Natural killer cell (primary cell): ENCODE data around the gene ARRDC1. TPM values are rescaled to one million over a fixed set of nuclear protein-coding genes. Genes with fewer than 3 reads are reported as not detected.
A peak's percentile ranks its signal among the peaks of the same experiment; 100 is the strongest.

Experiments
- ATAC-seq, 3 donors: fragments of 150-1000 bp in 2 of 3; fragments of 200-7000 bp in 1 of 3; cut with Tn5 transposase; 1 replicate in 1 of 3; 2 replicates in 2 of 3; pipeline ENCODE4 v1.10.0; 2021; ENCODE audit warnings: mild to moderate bottlenecking in 2 of 3, moderate library complexity in 2 of 3
- DNase-seq, 2 donors: peaks; one replicate each; pipeline versions ENCODE4 v3.0.0 to v3.0.0-alpha.2; 2013 to 2021; ENCODE audit warnings: mixed read lengths in 1 of 2
- H3K27ac ChIP-seq: one replicate; pipeline ENCODE4 v1.5.1; 2013; ENCODE audit warnings: mild to moderate bottlenecking, low read length
- H3K27me3 ChIP-seq: one replicate; pipeline ENCODE4 v1.6.1; 2013; ENCODE audit warnings: low read length; ENCODE audit not compliant: control insufficient read depth, insufficient read depth
- H3K36me3 ChIP-seq: one replicate; pipeline ENCODE4 v1.6.1; 2013; ENCODE audit warnings: low read length; ENCODE audit not compliant: control insufficient read depth, insufficient read depth
- H3K4me1 ChIP-seq: one replicate; pipeline ENCODE4 v1.6.1; 2013; ENCODE audit warnings: low read length; ENCODE audit not compliant: control insufficient read depth, insufficient read depth
- H3K4me3 ChIP-seq: one replicate; pipeline ENCODE4 v1.5.1; 2013; ENCODE audit warnings: low read length
- H3K9me3 ChIP-seq: one replicate; pipeline ENCODE4 v1.6.1; 2013; ENCODE audit warnings: low read length; ENCODE audit not compliant: control insufficient read depth, insufficient read depth
- H3K27ac Mint-ChIP-seq, 2 donors: one replicate each; pipeline ENCODE4 v1.8.0; 2022; ENCODE audit warnings: mild to moderate bottlenecking in 2 of 2, mixed read lengths in 2 of 2, moderate library complexity in 1 of 2
- H3K27me3 Mint-ChIP-seq, 2 donors: one replicate each; pipeline ENCODE4 v1.8.0; 2022; ENCODE audit warnings: low read depth in 2 of 2, mixed read lengths in 2 of 2
- H3K36me3 Mint-ChIP-seq: one replicate; pipeline ENCODE4 v1.8.0; 2022; ENCODE audit warnings: mixed read lengths
- H3K4me1 Mint-ChIP-seq, 2 donors: one replicate each; pipeline ENCODE4 v1.8.0; 2022; ENCODE audit warnings: mixed read lengths in 2 of 2
- H3K4me3 Mint-ChIP-seq: one replicate; pipeline ENCODE4 v1.8.0; 2022; ENCODE audit warnings: mild to moderate bottlenecking, moderate library complexity, mixed read lengths
- H3K9me3 Mint-ChIP-seq, 2 donors: one replicate each; pipeline ENCODE4 v1.8.0; 2022; ENCODE audit warnings: mixed read lengths in 2 of 2
- CTCF ChIP-seq: fragments of 200-600 bp; IDR thresholded peaks from one replicate; pipeline ENCODE4 v1.8.0; 2022; ENCODE audit warnings: antibody characterized with exemption
- WGBS: methylation state at CpG from one replicate; pipeline ENCODE4 v1.1.7; 2013; ENCODE audit warnings: missing lambda C conversion rate; ENCODE audit not compliant: insufficient coverage; 5-methylcytosine and 5-hydroxymethylcytosine counted together
- intact Hi-C: fragments of 100-400 bp; cut with micrococcal nuclease; formaldehyde crosslinking; loops from one replicate; pipeline ENCODE4 v1.14.2; 2022
- total RNA-seq, 4 donors: library from RNA; stranded (reverse); fragments of 120-200 nt in 1 of 4; gene quantifications; one replicate each; pipeline versions ENCODE4 v1.2.3 to v1.2.4, GENCODE V29; 2013 to 2022

ARRDC1 gene
- total RNA-seq, 3 donors from 2014 or later (not counting 1 experiment from before 2014, with no cell fraction given), result 80.7 to 105 (median 92.9) TPM

- H3K4me1 Mint-ChIP-seq, result peaks cover 6 to 14% of the 10 kb centered on the region in 2 donors
- H3K4me3 ChIP-seq, result no peak overlapping the region
- H3K4me3 Mint-ChIP-seq, result no peak overlapping the region
- H3K27me3 Mint-ChIP-seq, result no peaks in the 10 kb centered on the region
- no peaks in the 10 kb centered on the region for H3K9me3 ChIP-seq
- H3K9me3 Mint-ChIP-seq, result no peaks in the 10 kb centered on the region
- no peaks in the 10 kb centered on the region for H3K27me3 ChIP-seq
- H3K36me3 ChIP-seq, result peaks cover 22% of the 10 kb centered on the region
- H3K4me1 ChIP-seq, result peaks cover 17% of the 10 kb centered on the region
- TF ChIP-seq CTCF, result no peak
- 99% methylated on average over 6 of the region's 6 CpGs for WGBS
- DNase-seq, result no peak
- H3K27ac Mint-ChIP-seq, result no peak overlapping the region
- no peak overlapping the region for H3K27ac ChIP-seq
- ATAC-seq, result no peak
- intact Hi-C loops, result no loop called here
- no peaks in the 10 kb centered on the region for H3K36me3 Mint-ChIP-seq
Observed at GRCh38 chr9:137588891-137589290, 16.6 kb upstream of the ARRDC1 start.

- no peaks in the 10 kb centered on the region for H3K9me3 ChIP-seq
- ATAC-seq (peak in 1 of 3 donors; percentile 0), DNase-seq (peak in 1 of 2 donors; percentile 38)
- TF ChIP-seq CTCF, result no peak
- H3K36me3 ChIP-seq, result peaks cover 22% of the 10 kb centered on the region
- H3K4me1 Mint-ChIP-seq, result peaks cover 6 to 14% of the 10 kb centered on the region in 2 donors
- peak overlapping the region; percentile 26 for H3K4me3 ChIP-seq
- H3K27ac ChIP-seq, result no peak overlapping the region
- no peaks in the 10 kb centered on the region for H3K9me3 Mint-ChIP-seq
- peak overlapping the region; percentile 83 for H3K4me3 Mint-ChIP-seq
- 10% methylated on average over 58 of the region's 58 CpGs for WGBS
- no peaks in the 10 kb centered on the region for H3K36me3 Mint-ChIP-seq
- no peaks in the 10 kb centered on the region for H3K27me3 Mint-ChIP-seq
- intact Hi-C loops, result loop anchor here (2.0 kb wide), 1 partner anchor 15 kb away; the partner anchor contains the start of gene ARRDC1
- H3K27ac Mint-ChIP-seq, result peak overlapping the region; percentile 43 to 54
- H3K27me3 ChIP-seq, result no peaks in the 10 kb centered on the region
- H3K4me1 ChIP-seq, result peaks cover 17% of the 10 kb centered on the region
Observed at GRCh38 chr9:137589441-137590122, 15.9 kb upstream of the ARRDC1 start.

- Mint-ChIP-seq H3K36me3 (no peaks in the 10 kb centered on the region), H3K4me1 (peaks cover 6 to 14% of the 10 kb centered on the region in 2 donors), H3K27me3 (no peaks in the 10 kb centered on the region), H3K4me3 (no peak overlapping the region), H3K27ac (peak overlapping the region in 1 of 2 donors; percentile 92), H3K9me3 (no peaks in the 10 kb centered on the region)
- WGBS, result under 1% methylated on average over 61 of the region's 61 CpGs
- H3K9me3 ChIP-seq, result no peaks in the 10 kb centered on the region
- peaks cover 17% of the 10 kb centered on the region for H3K4me1 ChIP-seq
- no peak overlapping the region for H3K27ac ChIP-seq
- TF ChIP-seq CTCF, result no peak
- no peak overlapping the region for H3K4me3 ChIP-seq
- DNase-seq (no peak), ATAC-seq (peak in 1 of 3 donors; percentile 1)
- intact Hi-C loops, result loop anchor here (2.0 kb wide), 1 partner anchor 15 kb away; the partner anchor contains the start of gene ARRDC1
- H3K36me3 ChIP-seq, result peaks cover 22% of the 10 kb centered on the region
- H3K27me3 ChIP-seq, result no peaks in the 10 kb centered on the region
Observed at GRCh38 chr9:137590123-137590468, 15.4 kb upstream of the ARRDC1 start.
